SU-DHL-6 (cell line): ENCODE data around the gene FOXC2.

Experiments
- CTCF ChIP-seq: fragments of 200-600 bp; sonication (generic); IDR thresholded peaks from one replicate; pipeline ENCODE4 v1.5.1; 2017; ENCODE audit warnings: antibody characterized with exemption, mild to moderate bottlenecking, low read length, moderate library complexity; ENCODE audit not compliant: insufficient read depth, poor library complexity, severe bottlenecking
- EZH2phosphoT487 ChIP-seq: fragments of 200-600 bp; sonication (generic), shearing (Covaris generic); conservative IDR thresholded peaks from 2 replicates; pipeline ENCODE4 v1.6.1; 2018; ENCODE audit warnings: mild to moderate bottlenecking, antibody characterized with exemption, low read length, moderate library complexity, mixed read lengths

- no peak for TF ChIP-seq EZH2phosphoT487
- TF ChIP-seq CTCF, result no peak
Measured at GRCh38 chr16:86531641-86532525, 34.7 kb upstream of the FOXC2 start.
